HFFc6 (cell line): ENCODE data around the gene PITPNC1. TPM values are rescaled to one million over a fixed set of nuclear protein-coding genes. Genes with fewer than 3 reads are reported as not detected.

Experiments used
- DNase-seq: peaks from one replicate; pipeline ENCODE4 v3.0.0-alpha.2; 2018
- H3K27ac Mint-ChIP-seq: 2 replicates; pipeline ENCODE4 v1.8.0; 2020; ENCODE audit warnings: mild to moderate bottlenecking, mixed read lengths
- H3K27me3 Mint-ChIP-seq: 2 replicates; pipeline ENCODE4 v1.8.0; 2021; ENCODE audit warnings: mild to moderate bottlenecking, moderate library complexity, mixed read lengths; ENCODE audit not compliant: insufficient read depth
- H3K36me3 Mint-ChIP-seq: 2 replicates; pipeline ENCODE4 v1.8.0; 2021; ENCODE audit warnings: low read depth, mixed read lengths
- H3K4me1 Mint-ChIP-seq: 2 replicates; pipeline ENCODE4 v1.8.0; 2020; ENCODE audit warnings: low read depth, mixed read lengths
- H3K4me3 Mint-ChIP-seq: 2 replicates; pipeline ENCODE4 v1.8.0; 2020; ENCODE audit warnings: mild to moderate bottlenecking, moderate library complexity, mixed read lengths
- H3K9me3 Mint-ChIP-seq: 2 replicates; pipeline ENCODE4 v1.8.0; 2020; ENCODE audit warnings: mild to moderate bottlenecking, mixed read lengths
- CTCF ChIP-seq: fragments of 200-600 bp; sonication (generic); IDR thresholded peaks from 2 replicates; pipeline ENCODE4 v1.5.0; 2021; ENCODE audit warnings: antibody characterized with exemption, mild to moderate bottlenecking
- total RNA-seq, 6 experiments: library from RNA; stranded (reverse); fragmentation: NEBNext Ultra II Directional; extraction: Animal tissue kit (Norgen Biotek cat#: 25700); gene quantifications; 2 replicates in 1 of 6; 3 replicates in 5 of 6; pipeline ENCODE4 v1.2.3, GENCODE V29; 2021

PITPNC1 gene
- total RNA-seq, 6 experiments from 2014 or later, result 6.9 to 11.1 (median 7.7) TPM

GRCh38 chr17:67615011-67615561, 238.0 kb downstream of the PITPNC1 start:
- H3K36me3 Mint-ChIP-seq, result no peaks in the 10 kb centered on the region
- H3K4me3 Mint-ChIP-seq, result no peak overlapping the region
- no peaks in the 10 kb centered on the region; the same call in 1 of the 2 replicates for H3K27me3 Mint-ChIP-seq
- no peak for DNase-seq
- no peaks in the 10 kb centered on the region for H3K4me1 Mint-ChIP-seq
- H3K9me3 Mint-ChIP-seq, result no peaks in the 10 kb centered on the region
- TF ChIP-seq CTCF, result no peak
- no peak overlapping the region for H3K27ac Mint-ChIP-seq

- no peak overlapping the region for H3K27ac Mint-ChIP-seq
- no peaks in the 10 kb centered on the region for H3K9me3 Mint-ChIP-seq
- no peak overlapping the region for H3K4me3 Mint-ChIP-seq
- no peaks in the 10 kb centered on the region; the same call in 1 of the 2 replicates for H3K27me3 Mint-ChIP-seq
- no peaks in the 10 kb centered on the region for H3K36me3 Mint-ChIP-seq
- TF ChIP-seq CTCF, result no peak
- H3K4me1 Mint-ChIP-seq, result no peaks in the 10 kb centered on the region
- DNase-seq, result no peak
Observed at GRCh38 chr17:67615736-67616135, 238.7 kb downstream of the PITPNC1 start.

GRCh38 chr17:67617304-67617899, 240.3 kb downstream of the PITPNC1 start:
- DNase-seq, result no peak
- Mint-ChIP-seq H3K4me3 (no peak overlapping the region), H3K36me3 (no peaks in the 10 kb centered on the region), H3K27me3 (no peaks in the 10 kb centered on the region; the same call in 1 of the 2 replicates), H3K9me3 (no peaks in the 10 kb centered on the region), H3K4me1 (no peaks in the 10 kb centered on the region), H3K27ac (no peak overlapping the region)
- no peak for TF ChIP-seq CTCF

- Mint-ChIP-seq H3K9me3 (no peaks in the 10 kb centered on the region), H3K4me3 (no peak overlapping the region), H3K36me3 (no peaks in the 10 kb centered on the region), H3K27ac (no peak overlapping the region), H3K27me3 (no peaks in the 10 kb centered on the region), H3K4me1 (no peaks in the 10 kb centered on the region)
- no peak for DNase-seq
- no peak for TF ChIP-seq CTCF
Observed at GRCh38 chr17:67619555-67619954, 242.5 kb downstream of the PITPNC1 start.

- Mint-ChIP-seq H3K4me3 (no peak overlapping the region), H3K4me1 (no peaks in the 10 kb centered on the region), H3K27ac (no peak overlapping the region), H3K27me3 (no peaks in the 10 kb centered on the region), H3K36me3 (no peaks in the 10 kb centered on the region), H3K9me3 (no peaks in the 10 kb centered on the region)
- no peak for TF ChIP-seq CTCF
- no peak for DNase-seq
Observed at GRCh38 chr17:67620088-67620487, 243.0 kb downstream of the PITPNC1 start.
